Measurements from ENCODE around the gene C22orf23.
"Not testable (repeated sequence)": the region's sequence is repeated elsewhere in the genome, so short reads cannot be mapped to it uniquely, and the experiment has no call there.

Gene C22orf23

DNA sequence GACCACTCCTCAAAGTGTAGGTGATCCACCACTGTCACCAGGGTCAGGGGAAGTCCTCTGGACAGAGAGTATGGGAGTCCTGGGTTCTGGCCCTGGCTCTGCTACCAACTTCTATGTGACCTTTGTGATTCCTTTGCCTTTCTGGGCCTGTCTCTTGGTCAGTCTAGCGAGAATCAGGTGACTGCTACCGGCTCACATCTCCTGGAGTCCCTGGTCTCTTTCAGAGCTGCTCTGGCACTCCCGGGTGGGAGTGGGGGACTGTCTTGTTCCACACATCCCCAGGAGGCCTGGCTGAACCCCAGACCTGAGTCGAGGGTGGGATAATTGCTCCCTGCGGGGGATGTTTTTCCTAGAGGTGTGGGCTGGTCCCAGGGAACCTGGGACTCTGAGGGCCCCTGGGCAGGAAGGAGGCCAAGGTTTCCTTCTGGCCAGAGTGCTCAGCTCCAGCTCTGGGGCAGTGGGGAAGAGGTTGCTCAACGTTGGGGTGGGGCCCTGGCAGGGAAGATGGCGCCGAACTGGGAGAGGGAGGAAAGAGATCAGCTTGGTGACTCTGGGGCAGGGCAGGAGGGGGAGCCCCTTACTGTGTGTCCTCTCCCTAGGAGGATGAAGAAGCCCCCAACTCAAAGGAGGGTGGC is 28.9 kb upstream of the C22orf23 start:
- no peak for DNase-seq

DNA sequence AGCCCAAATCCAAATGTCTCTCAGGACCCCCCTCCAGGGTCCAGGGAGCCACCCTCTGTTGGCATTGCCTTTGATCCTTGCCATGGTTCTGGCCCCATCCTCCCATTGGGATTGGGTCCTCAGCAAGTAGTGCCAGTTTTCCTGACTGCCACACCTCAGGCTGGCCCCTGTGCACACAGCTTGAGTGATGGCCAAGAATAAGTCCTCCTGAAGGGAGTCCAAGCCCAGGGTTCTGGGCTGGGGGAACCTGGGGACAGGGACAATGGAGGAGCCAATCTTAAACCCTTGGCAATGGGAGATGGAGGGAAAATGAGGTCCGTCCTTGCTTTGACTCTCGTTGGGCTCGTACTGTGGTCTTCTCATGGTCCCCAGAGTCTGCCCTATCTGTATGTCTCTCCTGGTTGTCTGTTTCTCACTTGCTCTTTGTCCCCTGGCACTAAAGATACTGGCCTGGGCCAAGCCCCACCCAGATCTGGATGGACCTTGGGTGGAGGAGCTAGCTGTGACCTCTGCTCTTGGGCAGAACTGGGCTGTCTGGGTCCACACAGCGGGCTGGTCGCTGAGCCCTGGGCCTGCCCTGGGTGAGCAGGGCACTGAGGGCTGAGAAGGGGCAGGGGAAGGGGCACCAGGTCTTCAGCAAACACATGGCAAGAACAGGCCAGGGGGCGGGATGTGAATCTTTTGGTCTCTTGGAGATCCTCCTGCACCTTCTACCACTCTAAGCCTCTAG is 28.0 kb upstream of the C22orf23 start:
- DNase-seq: no peak

DNA sequence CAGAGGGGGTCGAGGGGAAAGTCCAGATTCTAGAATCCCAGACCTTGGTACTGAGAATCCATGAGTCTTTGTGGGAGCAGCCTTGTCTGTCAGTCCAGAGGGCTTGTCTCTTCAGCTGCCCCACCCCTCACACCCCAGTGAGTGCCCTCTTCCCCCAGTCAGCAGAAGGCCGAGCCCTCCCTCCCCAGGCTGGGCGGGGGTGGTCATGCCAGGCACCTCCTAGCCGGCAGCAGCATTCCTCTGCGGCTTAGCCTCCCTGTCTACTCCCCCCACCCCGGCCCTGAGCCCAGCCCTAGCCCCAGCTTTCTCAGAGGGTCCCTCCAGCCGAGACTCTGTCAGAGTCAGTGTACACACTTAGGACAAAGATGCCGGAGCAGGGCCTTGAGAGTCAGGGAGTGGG is 26.4 kb upstream of the C22orf23 start:
- no peak for DNase-seq

DNA sequence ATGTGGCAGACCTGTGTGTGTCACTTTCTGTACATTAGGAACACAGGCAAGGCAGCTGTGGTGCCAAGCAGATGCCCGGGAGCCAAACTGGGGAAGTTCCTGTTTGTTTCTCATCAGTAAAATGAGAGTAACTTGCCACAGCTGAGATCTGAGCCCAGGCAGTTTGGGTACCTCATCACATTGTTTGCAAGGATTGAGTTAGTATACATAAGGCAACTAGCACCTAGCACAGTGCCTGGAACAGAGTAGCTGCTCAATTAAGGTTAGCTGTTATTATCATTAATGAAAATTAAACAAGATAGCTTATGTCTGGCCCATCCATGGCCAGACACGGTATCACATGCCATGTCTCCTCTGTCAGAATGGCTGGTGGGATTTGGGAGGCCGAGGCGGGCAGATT is 23.1 kb upstream of the C22orf23 start:
- no peak for DNase-seq

DNA sequence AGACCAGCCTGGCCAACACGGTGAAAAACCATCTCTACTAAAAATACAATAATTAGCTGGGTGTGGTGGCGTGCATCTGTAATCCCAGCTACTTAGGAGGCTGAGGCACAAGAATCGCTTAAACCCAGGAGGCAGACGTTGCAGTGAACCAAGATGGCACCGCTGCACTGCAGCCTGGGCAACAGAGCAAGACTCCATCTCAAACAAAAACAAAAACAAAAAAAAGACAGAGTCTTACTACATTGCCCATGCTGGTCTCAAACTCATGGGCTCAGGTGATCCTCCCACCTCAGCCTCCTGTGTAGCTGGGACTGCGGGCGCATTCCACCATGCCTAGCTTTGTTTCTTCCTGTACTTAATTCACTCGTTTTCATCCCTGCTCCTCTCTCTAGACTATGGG is 22.6 kb upstream of the C22orf23 start:
- DNase-seq: not testable (repeated sequence)

DNA sequence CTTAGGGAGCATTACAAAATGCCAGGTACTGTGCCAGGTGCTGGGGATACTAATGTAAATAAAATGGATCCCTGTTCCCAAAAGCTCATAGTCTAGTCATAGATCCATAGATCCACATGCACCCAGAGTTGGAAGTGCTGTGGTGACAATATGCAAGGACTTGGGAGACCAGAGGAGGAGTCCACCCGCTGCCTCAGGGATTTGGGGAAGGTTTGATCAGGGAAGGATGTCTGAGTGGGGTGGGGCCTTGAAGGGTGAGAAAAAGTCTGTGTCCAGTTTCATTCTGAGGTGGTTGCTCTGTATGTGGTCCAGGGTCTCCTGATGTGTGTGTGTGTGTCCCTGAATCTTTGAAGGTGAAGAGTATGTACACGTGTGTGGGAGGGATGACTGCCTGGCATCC is 21.8 kb upstream of the C22orf23 start:
- no peak for DNase-seq

DNA sequence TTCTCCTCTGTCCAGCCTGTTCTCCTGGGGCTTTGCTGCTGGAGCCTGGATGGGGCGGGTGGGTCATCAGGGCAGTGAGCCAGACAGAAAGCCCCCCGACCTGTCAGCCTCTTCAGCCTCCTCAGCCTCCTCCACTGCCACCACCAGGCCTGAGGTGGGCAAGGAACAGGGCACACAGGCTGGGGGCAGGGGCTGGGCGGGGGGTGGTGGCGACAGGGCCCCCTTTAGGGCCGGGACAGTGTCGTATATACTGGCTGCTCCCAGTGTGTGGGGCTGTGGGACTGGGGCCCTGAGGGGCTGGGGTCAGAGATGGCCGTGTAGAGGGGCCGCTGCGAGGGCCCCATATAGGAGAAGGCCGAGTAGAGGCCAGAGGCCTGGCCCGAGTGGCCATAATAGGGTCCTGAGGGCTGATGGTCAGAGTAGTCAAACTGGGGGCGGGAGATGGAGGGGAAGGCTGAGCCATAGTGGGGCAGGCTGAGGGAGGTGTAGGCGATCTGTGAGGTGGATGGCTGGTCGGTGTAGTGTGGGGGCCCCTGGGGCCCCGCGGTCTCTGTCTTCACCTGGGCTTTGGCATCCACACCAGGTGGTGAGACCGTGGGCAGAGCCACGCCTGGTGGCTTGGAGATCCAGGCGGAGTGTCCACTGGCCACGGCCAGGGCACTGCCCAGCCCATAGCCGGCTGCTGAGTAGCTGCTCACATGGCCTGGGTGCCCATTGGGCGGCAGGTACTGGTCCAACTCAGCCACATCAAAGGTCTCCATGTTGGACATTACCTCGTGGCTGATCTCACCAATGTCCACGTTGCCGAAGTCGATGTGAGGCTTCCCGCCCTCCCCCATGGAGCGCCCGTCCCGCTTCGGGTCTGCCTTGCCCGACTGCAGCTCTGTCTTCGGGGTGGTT is 20.1 kb upstream of the C22orf23 start:
- DNase-seq: no peak

DNA sequence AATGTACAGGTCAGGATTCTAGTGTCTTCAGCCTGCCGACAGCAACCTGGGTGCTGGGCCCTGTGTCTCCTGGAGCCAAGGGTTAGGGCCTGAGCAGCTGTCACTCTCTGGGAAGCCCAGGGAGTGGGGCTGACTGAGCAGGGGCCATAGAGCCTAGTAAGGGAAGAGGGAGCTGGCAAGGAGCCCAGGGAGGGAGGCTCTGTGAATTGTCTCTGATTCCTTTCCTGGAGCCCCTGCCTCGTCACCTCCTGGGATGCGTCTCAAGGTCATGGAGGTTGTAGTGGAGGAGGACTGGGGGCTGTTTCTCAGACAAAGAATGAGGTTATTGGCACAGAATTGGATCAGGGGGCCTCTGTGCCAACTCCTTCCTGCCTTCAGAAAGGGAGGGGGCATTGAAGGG is 19.1 kb upstream of the C22orf23 start:
- no peak for DNase-seq

DNA sequence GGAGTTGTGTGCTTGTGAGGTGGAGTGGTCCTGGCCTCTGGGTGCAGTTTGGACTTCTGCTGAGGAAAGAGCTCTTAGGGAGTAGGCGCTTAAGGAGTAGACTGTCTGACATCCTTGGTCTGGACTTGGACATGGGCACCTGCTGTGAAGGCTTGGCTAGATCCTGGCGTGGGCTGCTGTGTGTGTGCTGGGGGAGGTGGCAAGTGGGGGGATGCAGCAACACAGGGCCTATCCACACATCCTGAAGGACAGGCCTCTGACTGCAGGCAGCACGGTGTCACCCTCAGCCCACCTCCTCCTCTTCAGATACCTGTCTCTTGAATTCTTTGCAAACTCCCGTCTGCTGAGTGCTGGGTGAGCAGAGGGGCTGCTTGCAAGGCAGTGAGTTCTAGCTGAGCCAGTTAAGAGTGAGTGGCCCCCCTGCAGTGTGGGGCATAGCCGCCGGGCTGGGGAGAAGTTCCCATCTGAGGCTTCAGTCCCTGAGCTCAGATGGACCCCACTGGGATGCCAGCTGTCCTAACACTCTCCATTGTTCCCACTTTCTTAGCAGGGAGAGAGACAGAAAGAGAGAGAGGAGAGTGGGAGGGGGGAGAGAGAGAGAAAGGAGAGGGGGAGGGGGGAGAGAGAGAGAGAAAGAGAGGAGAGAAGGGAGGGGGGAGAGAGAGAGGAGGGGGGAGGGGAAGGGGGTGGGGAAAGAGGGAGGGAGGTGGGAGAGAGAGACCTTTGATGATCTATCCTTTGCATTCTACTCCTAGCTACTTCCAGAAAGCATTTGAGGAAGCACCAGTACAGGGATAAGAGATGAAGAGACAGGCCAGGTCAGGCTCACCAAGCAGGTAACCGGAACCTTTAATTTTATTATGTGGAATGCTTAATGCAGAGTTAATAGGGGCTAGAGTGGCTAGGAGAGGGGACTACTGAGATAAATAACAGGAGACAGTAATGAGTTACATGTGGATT is 18.4 kb upstream of the C22orf23 start:
- no peak for DNase-seq

DNA sequence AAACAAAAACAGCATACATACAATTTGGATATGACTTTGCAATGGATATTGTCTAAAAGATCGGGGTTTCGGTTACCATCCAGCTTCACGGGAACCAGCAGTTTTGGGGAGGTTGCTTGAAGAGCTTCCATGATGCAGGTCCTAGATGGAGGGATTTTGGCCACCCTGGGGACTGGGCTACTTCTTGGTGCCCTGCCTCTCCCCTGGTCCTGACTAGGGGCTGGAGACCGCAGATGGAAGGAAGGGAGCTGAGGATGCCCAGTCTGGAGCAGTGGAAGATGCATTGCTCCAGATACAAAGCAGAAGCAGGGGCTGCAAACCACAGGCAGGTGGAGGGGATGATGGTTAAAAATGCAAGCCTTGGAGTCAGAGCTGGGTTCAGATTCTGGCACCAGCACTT is 17.5 kb upstream of the C22orf23 start:
- no peak for DNase-seq

DNA sequence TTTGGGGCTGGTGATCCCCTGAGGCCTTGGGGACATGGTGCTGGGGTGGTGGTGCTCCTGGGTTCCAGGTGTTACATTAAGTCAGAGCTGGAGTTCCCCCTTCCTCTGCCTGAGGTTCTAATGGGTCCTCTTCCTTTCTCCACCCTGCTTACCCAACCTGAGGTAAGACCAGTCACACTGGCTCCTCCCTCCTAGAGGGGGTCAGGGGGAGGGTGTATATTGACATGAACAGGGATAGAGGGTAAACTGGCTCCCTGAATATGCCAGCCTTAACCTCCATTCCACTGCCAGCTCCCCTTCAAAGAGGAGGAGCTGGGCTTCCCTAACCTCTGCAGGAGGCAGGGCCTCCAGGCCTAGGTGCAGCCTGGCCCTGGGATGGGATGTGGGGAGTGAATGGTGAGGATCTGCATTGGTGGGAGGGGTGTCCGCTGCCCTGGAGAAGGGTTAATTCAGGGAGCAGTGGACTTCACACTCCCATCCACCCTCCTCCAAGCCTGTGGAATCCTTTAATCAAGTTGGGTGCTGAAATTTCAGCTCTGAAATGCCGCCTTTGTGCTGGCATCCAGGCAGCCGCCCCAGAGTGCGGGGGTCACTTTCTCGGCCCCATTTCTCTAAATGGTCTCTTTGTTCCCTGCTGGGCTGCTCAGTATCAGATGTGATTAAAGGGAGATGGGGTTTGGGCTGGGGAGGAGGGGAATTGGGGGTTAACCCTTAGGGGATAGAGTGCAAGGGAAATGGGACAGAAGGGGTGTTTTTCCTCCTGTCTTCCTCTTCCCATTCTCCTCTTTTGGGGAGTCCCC is 15.3 kb upstream of the C22orf23 start:
- no peak for DNase-seq

DNA sequence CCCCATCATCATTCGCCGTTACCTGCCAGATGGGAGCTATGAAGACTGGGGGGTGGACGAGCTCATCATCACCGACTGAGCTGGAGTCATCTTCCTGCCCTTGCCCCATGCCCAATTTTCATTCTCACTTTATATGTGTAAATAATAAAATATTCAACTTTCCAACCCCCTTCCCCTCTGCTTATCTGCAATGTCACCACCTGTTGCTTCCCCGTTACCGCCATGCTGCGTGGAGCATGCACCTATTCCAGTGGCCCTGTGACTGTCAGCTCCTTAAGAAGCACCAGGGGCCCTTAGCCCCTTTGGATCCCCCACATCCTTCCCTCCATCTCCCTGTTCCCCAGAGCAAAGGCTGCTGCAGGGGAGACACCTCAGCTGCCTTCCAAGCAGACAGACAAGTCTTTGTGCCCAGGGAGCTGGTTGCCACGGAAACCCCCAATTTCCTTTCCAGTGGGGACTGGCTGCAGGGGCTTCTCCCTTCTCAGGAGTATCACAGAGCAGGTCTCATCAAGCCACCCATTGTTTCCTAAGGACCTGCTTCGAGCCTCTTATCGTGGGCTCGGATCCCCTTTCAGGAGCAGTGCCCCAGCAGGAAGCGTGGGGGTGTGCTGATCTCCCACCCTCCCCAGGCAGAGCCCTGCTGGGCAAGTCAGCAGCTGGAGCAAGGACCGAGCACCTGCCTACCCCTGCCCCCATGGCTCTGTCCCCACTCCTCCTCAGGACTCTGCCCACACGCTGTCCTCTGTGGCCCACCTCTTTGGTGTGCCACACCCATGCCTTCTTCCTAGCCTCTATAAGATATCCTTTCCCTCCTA is 14.4 kb upstream of the C22orf23 start:
- DNase-seq: no peak

DNA sequence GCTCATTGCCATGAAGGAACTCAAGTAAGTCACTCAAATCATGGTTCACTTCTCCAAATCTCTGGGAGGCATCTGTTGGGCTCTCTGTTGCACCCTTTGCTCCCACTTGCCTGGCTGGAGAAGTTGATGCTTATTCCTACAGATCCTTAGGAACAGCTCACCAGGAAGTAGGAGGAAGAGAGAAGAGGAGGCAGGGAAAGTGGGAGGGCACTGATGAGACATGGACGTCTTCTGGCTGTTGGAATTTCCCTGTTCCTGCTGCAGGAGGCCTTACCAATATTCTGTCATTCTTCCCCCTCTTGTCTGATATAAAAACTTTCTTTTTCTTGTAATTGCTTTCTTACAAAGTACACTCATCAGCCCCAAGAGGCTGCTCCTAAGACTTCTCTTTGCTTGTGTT is 13.7 kb upstream of the C22orf23 start:
- no peak for DNase-seq

DNA sequence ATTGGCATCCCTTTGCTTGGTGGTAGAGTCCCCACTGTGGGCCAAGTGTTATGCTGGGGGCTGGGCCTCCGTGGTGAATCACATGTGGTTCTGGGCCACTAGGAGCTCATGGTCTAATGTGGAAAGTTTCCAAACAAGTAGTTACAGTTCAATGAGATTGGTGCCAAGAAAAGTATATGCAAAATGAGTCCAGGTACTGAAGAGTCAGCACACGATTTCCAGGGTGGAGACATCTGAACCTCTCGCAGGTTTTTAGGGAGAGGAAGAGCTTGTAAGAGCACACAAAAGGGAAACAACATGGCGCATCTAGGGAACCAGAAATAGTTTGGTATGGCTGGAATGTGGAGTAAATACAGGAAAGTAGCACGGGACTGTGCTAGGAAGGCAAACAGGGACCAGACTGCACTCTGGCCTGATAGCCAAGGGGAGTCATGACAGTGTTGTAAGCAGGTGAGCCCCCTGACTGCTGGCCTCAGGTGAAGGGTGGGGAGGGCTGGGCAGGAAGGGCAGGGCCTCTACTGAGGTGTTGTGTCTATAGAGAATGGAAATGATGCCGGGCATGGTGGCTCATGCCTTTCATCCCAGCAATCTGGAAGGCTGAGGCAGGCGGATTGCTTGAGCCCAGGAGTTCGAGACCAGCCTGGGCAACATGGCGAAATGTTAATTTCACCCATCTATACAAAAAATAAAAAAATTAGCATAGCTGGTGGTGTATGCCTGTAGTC is 12.7 kb upstream of the C22orf23 start:
- DNase-seq: no peak

DNA sequence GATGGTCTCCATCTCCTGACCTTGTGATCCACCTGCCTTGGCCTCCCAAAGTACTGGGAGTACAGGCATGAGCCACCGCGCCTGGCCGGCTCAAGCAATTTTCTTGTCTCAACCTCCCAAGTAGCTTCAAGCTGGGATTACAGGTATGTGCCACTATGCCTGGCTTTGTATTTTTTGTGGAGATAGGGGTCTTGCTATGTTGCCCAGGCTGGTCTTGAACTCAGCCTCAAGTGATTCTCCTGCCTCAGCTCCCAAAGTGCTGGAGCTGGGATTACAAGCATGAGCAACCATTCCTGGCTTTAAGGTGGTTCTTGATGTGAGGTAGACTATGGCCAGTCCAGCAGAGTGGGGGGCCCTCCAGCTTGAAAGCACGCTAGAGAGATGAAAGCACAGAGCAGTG is 7.7 kb upstream of the C22orf23 start:
- DNase-seq: no peak

DNA sequence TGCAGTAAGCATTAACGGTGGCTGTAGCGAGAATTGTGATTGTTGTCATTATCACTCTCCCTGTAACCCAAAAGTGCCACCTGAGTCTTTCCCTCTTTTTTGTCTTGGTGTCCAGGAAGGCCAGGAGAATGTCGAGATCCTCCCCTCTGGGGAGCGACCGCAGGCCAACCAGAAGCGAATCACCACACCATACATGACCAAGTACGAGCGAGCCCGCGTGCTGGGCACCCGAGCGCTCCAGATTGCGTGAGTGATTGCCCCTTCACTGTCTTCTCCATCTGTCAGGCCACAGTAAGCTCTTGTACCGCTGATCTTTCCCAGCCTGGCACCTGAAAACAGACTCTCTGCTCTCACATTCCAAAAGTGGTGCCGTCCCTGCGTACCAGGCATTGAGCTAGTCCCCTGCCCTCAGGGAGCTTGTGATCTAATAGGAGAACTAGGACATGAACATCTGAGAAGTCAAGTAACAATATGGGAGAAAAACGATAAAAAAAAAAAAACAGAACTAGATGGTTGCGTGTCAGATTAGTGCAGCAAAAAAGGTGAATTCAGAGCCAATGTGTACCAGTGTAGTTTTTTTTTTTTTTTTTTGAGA is 5.9 kb upstream of the C22orf23 start:
- no peak for DNase-seq

DNA sequence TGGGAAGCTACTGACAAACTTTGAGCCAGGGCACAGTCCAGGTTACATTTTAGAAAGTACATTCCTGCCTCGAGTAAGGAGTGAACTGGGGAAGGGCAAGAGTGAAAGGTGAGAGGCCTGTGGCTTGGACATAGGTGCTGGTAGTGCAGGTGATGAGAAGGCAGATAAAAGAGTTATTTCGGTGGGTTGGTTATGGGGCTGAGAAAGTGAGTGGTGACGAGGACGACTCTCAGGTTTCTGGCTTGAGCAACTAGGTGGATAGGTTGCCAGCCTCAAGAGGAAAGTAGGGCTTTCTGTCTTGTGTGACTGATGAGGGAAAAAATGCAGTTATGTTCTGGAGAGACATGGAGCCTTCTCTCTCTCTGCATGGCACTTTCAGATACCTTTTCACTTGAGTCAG is 3.8 kb upstream of the C22orf23 start:
- DNase-seq: no peak

DNA sequence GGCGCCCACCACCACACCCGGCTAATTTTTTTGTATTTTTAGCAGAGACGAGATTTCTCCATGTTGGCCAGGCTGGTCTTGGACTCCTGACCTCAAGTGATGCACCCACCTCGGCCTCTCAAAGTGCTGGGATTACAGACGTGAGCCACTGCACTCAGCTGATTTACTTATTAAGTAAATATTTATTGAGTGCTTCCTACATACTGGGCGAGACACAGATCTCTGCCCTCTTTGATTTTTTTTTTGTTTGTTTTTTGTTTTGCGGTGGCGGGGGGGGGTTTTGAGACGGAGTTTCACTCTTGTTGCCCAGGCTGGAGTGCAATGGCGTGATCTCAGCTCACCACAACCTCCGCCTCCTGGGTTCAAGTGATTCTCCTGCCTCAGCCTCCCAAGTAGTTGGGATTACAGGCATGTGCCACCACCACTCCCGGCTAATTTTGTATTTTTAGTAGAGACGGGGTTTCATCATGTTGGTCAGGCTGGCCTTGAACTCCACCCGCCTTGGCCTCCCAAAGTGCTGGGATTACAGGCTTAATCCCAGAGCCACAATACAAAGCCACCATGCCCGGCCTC is 2.5 kb upstream of the C22orf23 start:
- not testable (repeated sequence) for DNase-seq

DNA sequence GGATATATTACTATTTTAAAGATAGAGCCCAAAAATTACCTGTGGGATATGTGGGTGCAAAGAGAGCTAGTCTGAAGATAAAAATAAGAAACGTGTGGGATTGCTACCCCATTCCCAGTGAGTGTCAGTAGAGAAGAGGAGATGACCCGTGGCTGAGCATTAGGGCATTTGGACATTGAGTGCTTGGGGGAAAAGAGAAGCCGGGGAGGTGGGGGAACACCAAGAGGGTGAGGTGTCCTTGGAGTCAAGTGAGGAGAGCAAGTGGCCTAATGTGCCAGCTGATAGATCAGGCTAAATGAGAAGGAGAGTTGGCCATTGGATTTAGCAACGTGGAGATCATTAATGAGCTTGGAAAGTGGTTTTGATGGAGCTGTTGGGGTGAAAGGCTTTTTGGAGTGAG is 1.3 kb upstream of the C22orf23 start:
- DNase-seq: no peak
